ENCODE data around the gene RBM34.

DNA sequence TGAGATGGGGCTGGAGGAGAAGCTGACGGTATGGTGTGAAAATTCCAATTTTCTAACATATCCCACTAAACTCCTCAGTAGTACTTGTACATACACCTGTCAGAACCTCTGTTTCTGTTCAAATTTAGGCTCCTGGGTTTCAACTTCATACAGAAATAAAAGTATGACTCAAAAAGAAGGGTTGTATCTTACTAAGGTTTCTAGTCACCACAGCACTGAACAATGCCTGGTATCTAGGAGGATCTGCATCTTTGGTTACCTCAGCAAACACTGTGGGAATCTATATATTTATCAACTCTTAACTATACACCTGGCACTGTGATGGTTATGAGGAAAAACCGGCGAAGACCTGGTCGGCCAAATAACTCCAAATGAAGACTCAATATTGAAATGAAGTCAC, 13.8 kb downstream of the RBM34 start:
- TF ChIP-seq ZNF274 (IDR thresholded peaks at IDR 0.05; ENCODE audit: low read depth, low read length) (no peak), SUZ12 (IDR thresholded peaks at IDR 0.05; ENCODE audit: extremely low read depth, insufficient read depth, insufficient read length) (no peak), YY1 (IDR thresholded peaks at IDR 0.05; ENCODE audit: insufficient read depth, insufficient read length) (no peak)

Measured in NT2/D1 (cell line).